ENCODE results near the gene MSANTD1.
"Not testable (repeated sequence)": the region's sequence is repeated elsewhere in the genome, so short reads cannot be mapped to it uniquely, and the experiment has no call there.

MSANTD1 gene

DNA sequence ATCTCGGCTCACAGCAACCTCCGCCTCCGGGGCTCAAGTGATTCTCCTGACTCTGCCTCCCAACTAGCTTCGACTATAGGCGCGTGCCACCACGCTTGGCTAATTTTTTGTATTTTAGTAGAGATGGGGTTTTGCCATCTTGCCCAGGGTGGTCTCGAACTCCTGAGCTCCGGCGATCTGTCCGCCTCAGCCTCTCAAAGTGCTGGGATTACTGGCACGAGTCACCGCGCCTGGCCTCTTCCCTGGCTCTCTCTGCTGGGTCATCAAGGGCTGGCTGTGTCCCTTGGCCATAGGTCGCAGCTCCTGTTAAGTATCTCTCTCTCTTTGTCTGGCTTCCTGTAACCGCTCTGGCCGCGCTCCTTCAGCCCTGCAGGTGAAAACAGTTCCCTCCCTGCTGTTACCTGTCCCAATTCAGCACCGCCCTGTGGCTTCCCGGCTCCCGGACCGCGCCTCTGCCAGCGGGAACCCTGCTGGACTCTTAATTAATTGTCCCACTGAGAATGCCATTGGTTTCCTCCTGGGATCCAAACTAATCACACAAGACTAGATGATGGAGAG, 42.5 kb downstream of the MSANTD1 start:
- peak; percentile 59 for DNase-seq (ENCODE audit: low spot score)

DNA sequence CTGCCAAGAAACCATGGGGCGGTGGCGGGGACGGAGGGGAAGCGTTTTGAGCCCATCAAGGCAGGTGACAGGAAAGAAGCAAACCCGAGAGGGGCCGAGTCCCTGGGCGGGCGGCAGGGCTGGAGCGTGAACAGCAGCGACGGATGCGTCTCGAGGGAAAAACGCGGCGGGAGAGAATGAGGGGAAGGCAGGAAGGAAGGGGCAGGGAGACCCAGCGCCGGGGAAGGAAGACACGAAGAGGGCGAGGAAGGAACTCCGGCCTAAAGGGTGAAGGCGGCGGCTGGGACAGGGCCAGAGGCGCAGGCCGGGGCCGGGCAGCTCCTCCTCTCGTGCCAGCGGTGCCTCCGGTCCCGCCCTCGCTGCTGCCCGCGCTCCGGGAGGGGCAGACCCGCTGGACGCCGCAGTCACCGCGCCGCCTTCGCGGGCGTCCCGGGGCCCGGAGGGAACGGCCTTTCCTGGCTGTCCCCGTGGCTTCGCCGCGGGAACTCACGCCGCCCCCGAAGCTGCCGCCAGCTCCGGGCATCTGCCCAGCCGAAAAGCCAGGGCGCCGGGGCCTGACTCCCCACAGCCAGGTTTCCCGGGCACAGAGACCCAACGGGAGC, 43.1 kb downstream of the MSANTD1 start:
- DNase-seq (ENCODE audit: low spot score), result peak; percentile 74

DNA sequence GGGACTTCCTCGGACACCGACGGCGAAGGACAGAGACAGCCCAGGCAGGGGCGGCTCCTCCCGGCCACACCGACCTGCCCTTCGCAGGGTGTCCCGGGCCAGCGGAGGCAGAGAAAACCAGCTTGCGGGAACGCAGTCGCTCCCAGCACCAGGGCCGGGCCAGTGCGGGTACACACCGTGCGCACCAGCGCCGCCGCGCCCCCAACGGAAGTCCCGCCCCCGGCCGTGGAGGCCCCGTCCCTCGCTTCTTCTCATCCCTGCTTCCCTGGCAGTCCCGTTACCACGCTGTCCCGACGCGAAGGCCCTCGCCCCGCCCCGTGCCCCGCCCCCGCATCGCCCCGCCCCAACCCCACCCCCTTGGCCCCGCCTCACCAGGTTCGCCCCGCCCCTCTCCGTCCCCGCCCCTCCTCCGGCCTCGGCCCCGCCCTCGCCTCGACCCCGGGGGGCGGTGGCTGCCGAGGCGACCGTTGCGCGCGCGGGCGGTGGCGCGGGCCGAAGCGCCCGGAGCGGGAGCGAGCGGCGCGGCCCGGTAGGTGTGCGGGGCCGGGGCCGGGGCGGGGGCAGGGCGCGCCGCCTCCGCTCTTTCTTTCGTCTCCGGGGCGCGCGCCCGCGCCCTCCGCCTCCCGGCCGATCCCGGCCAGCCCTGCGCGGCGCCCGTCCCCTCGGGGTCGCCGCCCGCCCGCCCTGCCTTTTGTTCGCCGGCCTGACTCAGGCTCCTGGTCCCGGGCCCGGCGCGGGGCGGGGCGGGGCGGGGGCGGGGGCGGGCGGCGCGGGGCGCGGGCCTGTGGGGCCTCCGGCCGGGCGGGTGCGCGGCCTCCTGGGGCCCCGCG, 43.8 kb downstream of the MSANTD1 start, which contains the start of gene RGS12:
TSS of gene RGS12 (plus strand) at position 451 of the 830 bp plus-strand sequence. CDS start 23,150 bp downstream, outside the sequence.
- DNase-seq (ENCODE audit: low spot score), result peak; percentile 100

DNA sequence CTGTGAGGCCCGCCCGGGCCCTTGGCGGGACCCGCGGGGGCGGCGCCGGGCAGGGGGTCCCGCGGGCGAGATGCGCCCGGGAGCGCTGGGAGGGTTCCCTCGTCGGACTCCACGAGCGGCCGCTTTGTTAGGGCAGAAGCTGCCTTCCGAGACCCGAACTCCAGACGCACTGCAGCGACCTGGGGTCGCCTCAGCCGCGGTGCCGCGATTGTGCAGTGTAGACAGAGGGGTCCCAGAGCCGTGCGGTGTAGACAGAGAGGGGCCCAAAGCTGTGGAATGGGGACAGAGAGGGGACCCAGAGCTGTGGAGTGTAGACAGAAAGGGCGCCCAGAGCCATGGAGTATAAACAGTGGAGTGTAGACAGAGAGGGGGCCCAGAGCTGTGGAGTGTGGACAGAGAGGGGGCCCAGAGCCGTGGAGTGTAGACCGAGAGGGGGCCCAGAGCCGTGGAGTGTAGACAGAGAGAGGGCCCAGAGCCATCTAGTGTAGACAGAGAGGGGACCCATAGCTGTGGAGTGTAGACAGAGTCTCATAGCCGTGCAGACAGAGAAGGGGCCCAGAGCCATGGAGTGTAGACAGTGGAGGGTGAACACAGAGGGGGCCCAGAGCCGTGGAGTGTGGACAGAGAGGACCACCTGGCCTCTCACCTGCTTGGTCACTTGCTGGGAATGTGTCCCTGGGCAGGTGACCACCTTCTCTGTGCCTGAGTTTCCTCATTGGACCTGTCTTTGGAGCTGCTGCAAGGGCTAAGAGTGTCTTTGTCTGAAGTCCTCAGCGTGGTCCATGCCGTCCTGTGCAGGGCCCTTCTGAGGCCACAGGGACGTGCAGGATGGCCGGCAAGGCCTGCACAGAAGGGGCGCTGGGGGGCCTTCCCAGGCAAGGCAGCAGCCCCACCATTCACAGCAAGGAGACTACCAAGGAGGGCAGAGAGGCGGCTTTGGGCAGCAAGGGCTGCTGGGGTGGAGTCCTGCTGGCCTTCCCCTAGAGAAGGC, 44.7 kb downstream of the MSANTD1 start:
- DNase-seq (ENCODE audit: low spot score), result no peak

DNA sequence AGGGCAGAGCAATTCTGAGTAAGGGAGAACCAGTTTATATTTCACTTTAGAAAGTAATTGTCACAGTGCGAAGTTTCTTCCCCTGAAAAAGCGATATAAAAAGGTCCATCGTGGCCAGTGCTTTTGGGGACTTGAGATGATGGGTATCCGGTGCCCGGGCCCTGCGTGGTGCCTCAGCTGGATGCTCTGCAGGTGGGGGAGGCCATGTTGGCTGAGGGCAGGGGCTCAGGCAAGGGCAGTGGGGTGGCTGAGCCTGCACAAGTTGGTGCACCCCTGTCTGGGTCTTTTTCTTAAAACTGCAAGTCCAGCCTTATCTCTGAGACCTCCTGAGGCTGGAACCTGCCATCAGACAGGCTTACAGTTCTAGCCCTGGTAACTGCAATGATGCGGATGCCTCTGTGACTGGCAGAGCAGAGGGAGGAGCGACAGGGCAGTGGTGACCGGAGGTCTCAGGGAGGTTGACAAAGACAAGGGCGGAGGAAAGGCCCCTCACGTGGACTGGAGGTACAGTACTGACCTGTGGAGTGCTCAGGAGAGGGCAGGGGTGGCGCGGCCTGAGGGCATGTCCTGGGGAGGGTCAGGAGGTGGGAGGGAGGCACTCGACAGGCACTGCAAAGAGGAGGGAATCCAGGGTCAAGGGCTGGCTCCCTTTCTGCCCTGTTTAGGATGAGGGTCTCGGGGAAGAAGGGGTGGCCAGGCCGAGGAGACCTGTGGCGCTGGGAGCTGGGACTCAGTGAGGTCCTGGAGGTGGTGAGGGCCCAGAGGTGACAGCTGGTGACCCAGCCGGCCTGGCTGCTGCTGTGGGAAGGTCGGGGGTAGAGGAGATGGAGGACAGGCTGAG, 45.7 kb downstream of the MSANTD1 start:
- DNase-seq (ENCODE audit: low spot score), result no peak

DNA sequence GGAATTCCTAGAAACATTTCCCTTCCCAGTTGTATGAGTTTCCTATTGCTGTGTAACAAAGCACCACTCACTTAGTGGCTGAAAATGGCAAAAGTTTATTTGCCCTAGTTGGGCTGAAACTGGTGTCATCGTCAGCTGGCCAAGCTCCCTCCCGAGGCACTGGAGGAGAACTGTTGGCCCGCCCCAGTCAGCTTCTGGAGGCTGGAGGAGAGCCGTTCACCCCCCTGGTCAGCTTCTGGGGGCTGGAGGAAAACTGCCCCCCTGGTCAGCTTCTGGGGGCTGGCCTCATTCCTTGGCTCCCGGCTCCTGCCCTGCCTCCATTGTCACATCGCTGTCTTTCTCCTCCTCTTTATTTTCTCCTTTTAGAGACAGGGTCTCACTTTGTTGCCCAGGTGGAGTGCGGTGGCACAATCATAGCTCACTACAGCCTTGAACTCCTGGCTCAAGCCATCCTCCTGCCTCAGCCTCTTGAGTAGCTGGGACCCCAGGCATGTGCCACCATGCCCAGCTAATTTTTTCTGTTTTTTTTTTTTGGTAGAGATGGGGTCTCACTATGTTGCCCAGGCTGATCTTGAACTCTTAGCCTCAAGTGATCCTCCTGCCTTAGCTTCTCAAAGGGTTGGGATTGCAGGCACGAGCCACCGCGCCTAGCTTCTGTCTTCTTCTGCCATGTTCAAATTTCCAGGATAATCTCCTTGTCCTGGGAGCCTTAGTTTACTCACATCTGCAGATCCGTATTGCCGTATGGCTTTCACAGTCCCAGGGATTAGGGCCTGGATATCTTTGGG, 47.1 kb downstream of the MSANTD1 start:
- DNase-seq (ENCODE audit: low spot score), result no peak

DNA sequence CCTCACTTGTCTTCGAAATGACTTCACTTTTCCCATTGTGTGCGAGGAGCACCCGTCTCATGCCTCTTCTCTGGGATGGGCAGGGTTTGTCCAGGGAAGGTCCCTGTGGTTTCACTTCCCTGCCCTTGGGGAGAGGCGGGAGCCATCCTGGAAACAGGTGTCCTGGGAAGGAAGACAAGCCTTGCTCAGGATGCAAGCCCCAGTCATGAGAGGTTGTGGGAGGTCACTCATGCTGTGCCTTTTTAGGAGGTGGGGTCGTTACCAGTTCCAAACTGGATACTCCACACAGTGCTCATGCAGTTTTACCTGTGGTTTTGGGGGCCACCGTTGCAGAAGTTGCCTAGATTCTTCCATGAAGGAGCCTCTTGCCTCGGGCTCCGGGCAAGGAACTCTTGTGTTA, 47.7 kb downstream of the MSANTD1 start:
- DNase-seq (ENCODE audit: low spot score), result no peak

DNA sequence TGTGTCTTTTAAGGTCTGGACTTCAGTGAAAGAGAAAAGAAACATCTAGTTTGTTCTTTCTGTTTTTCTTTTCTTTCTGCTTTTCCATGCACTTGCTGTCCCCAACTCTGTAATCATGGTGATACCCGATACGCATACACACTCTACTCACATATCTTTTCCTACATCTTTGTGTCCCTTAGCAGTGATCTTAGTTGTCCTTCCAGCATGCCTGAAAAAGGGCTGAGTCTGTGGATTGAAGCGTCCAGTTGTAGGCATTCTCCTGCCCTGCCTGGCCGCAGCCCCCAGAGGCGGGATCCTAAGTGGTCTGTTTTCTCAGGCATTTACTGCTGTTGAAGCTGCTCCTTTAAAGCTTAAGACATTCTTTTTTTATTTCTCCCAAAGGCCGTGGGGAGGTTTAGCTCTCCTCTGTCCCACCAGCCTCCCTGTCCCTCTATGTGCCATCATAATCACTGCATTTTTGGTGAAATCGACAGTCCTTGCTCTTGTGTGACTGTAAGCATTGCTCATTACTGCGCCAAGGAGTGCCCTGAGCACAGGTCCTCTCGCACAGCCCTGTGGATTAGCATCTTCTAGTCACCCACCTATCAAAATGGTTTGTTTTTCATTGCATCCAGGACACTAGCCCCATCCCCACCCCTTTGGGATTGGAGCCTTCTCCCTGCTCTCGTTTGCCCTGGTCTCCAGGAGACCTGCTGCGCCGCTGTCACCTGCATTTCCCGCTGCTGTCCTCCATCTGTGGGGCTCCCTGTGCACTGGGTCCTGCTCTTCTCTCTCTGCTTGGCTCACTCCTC, 48.3 kb downstream of the MSANTD1 start:
- DNase-seq (ENCODE audit: low spot score), result no peak

DNA sequence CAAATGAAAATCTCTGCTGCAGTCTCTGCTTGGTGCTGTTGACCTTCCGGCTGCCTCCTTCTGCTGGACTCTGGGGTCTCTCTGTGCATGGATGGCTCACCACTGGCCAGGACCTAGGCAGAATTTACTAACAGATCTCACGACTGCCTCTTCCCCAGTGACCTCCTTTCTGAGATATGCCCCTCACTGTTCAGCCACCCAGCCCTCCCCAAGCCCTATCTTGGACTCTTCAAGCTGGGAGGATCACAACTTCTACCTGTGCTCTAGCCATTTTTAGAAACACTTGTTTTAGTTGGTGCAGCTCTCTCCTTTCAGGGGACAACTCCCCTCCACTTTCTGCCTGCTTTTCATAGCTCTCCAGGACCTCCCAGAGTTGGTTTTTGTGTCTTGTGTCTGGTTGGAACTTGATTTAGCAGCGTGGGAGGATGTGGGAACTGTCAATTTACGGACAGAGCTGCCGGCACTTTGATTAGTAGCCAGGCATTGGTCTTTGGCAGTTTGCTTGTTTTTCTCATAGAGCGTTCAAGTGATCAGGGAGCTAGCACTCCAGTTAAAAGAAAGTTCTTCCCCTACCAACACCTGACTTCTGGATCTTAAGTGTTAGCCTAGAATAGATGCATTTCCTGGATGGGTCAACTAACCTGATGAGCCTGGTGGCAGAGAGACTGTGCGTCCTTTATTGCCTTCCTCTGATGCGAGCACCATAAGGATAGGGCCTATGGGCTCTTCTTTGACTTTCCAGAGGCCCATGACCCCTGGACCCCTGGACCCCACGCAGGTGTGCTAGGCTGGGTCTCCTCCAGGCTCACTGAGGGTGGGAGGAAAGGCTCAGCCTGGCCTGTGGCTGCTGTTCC, 50.4 kb downstream of the MSANTD1 start:
- DNase-seq (ENCODE audit: low spot score), result no peak

DNA sequence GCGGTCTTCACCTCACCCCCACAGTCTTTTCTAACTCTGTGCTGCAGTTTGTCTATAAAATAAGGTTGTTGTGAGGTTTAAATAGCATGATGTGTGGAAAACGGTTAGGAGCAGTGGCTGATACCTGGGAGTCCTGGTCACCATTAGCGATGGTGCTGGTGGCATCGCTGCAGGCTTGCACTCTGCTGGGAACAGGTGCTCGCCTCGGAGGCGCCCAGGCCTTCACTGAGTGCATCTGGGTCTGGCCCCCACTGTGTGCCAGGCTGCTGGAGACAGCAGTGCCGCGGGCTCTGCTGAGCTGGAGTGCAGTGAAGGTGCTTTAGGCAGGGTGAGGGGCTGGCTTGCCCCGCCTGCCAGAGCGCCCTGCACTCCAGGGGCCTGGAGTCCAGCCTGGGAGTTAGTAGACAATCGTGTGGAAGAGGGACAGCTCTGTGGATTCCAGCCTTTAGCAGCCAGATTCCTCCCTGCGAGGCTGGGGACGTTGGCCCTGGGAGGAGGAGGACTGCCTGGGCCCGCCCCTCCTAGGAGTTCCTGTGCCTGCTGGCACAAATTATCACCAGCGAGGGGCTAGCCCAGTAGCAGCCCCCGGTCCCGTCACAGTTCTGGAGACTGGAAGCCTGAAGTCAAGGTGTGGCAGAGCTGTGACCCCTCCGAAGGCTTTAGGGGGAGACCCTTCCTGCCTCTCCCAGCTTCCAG, 51.2 kb downstream of the MSANTD1 start:
- no peak for DNase-seq (ENCODE audit: low spot score)

DNA sequence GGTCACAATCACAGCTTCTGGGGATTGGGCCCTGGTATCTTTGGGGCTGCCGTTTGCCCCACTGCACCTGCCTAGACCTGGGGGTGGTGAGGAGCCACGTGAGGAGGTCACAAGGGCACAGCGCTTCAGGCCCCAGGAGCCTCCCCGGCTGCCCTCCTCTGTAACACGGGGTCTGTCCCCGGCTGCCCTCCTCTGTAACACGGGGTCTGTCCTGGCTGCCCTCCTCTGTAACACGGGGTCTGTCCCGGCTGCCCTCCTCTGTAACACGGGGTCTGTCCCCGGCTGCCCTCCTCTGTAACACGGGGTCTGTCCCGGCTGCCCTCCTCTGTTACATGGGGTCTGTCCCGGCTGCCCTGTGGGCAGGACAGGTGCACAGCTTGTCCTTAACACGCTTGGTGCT, 51.9 kb downstream of the MSANTD1 start:
- not testable (repeated sequence) for DNase-seq (ENCODE audit: low spot score)

DNA sequence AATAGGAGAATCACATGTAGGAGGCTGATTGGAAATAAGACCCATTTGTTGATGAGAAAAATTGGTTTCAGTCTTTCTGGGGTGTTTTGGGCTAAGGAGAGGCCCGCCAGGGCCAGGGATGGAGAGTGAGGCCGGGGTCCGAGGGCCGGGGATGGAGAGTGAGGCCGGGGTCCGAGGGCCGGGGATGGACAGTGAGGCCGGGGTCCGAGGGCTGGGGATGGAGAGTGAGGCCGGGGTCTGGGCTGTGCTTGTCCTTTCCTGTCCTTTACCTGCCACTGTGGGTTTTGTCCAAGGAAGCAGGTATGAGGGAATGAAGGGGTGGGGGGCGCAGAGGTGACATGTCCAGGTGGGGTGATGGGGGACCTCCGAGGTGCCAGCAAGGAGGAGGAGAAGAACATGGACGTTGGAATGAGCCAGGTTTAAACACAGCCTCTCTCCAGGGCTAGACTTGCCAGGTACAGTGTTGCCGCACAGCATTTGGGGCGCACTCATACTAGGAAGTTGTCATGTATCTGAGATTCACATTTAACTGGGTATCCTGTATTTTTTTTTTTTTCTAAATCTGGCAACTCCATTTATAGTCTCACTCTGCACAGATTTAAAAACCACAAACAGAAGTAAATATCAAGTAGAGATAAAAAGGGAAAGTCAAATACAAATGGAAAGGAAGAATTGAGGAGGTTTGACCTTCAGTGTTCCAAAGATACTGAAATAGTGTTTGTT, 52.7 kb downstream of the MSANTD1 start:
- DNase-seq (ENCODE audit: low spot score), result no peak

DNA sequence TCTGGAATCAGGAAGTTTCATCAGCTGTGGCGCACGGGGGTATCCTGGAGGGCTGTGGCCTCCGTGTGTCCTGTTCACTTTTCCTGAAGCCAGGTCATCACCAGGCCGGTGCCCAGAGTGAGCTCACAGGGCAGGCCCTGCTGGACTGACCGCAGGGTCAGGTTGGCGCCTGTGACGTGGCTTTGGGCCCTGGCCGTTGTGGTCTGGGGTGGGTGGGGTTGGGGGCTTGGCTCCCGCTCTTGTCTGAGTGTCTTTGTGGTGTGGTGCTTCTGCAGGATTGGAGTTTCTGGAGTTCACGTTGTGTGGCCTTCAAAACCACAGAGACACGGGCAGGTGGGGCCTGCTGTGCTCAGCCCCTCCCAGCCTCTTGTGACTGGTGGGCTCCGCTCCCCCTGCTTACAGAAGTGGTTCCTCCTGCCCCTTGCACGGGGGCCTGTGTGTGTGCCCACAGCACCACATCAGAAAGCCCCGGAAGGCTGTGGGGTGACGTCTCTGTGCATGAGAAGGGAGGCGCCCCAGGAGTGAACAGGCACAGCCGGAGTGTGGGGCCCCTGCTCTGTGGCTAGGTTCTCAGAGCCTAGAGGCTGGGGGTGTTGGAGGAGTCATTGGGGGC, 53.3 kb downstream of the MSANTD1 start:
- DNase-seq (ENCODE audit: low spot score), result no peak

DNA sequence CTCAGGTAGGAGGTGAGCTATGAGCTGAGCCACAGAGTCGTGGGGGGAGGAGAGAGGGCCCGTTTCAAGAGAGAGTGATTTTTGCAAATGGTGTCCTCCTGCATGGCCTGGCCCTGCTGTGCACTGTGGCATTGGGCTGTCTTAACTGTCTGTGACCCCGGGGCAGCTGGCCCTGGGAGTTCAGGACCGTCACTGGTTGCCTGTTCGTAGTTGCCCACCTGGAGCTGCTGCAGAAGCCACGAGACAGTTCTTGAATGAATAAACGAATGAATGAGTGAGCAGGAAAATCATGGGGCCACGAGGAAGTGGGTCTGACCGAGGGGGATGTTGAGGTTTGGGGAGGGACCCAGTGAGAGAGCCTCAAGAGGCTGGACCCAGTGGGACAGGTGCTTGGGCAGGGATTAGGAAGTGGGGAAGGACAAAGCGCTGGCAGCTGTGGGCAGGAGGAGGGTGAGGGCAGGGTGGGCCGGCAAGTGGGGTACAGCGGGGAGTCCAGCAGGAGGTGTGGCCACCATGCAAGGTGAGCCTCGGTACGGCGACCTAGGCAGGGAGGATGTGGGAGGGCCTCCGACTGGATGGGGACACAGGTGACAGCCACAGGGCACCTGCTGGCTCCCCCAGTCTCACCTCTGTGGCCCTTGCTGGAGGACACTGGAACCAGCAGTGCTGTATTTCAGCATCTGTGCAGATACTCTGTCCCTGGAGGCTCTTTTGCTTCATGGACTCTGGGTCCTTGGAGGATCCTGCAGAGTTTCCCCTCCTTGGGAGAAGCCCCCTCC, 54.0 kb downstream of the MSANTD1 start:
- no peak for DNase-seq (ENCODE audit: low spot score)

DNA sequence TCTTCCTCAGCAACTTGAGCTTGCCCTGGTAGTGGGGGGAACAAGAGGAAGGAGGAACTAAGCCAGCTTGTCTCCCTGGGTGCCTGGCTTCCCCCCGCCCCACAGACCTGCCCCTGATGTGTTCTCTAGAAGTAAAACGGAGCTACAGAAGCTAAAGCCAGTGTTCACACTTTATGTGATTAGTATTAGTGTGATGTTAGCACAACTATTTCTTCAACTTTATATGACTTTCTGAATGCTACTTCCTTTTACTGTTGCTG, 54.5 kb downstream of the MSANTD1 start:
- DNase-seq (ENCODE audit: low spot score), result no peak
